K562 (cell line): ENCODE measurements around the gene PLA1A. TPM values are rescaled to one million over a fixed set of nuclear protein-coding genes. Genes with fewer than 3 reads are reported as not detected.

Source experiments
- ATAC-seq: fragments of 200-7000 bp; cut with Tn5 transposase; 3 replicates; pipeline ENCODE4 v1.9.1; 2020; ENCODE audit warnings: moderate library complexity
- BruUV-seq: library from RNA; stranded (reverse); fragments of 400-500 nt; replicated peaks from 2 replicates; lab custom pipeline; 2021; lab: Mats Ljungman, UMichigan
- CTCF ChIA-PET: fragments of 300-600 bp; formaldehyde crosslinking; extraction: SDS; loops from one replicate; lab custom pipeline; 2021; ENCODE audit warnings: low intra/inter-chr PET ratio; lab: Yijun Ruan, JAX
- POLR2A ChIA-PET: fragments of 300-600, 350-650 bp; sonication (Branson Sonifier 250); formaldehyde crosslinking; extraction: SDS; loops from one replicate; lab custom pipeline; 2021; ENCODE audit warnings: antibody characterized with exemption, inconsistent platforms; lab: Yijun Ruan, JAX
- DNase-seq, 4 experiments: peaks; one replicate each; pipeline versions ENCODE4 v3.0.0 to v3.0.0-alpha.2; 2011 to 2018; ENCODE audit warnings: low spot score in 3 of 4, mixed read lengths in 3 of 4; ENCODE audit errors: extremely low read depth in 1 of 4
- FAIRE-seq: peaks from 2 replicates; lab custom pipeline; 2011; peaks lifted over from hg19 to GRCh38; lab: Jason Lieb, UNC
- H2AFZ ChIP-seq: 2 replicates; pipeline ENCODE4 v1.6.0; 2011; ENCODE audit warnings: low read depth, low read length, control low read depth, inconsistent platforms
- H3K27ac ChIP-seq: fragments of 200-600 bp; 3 replicates; pipeline ENCODE4 v1.8.0; 2011; ENCODE audit warnings: low read depth, mild to moderate bottlenecking, control low read depth, inconsistent platforms, low read length, moderate library complexity, mixed read lengths; ENCODE audit errors: extremely low read depth
- H3K27me3 ChIP-seq, 2 experiments: fragments of 300-600 bp in 1 of 2; 2 replicates in 1 of 2; 3 replicates in 1 of 2; pipeline versions ENCODE4 v1.6.0 to v1.8.0; 2011; ENCODE audit warnings: inconsistent platforms in 2 of 2, low read length in 2 of 2, mild to moderate bottlenecking in 1 of 2, mixed read lengths in 1 of 2, moderate library complexity in 1 of 2; ENCODE audit not compliant: control insufficient read depth in 2 of 2, insufficient read depth in 2 of 2
- H3K36me3 ChIP-seq: fragments of 300-600 bp; 3 replicates; pipeline ENCODE4 v1.8.0; 2011; ENCODE audit warnings: mild to moderate bottlenecking, low read length, inconsistent platforms; ENCODE audit not compliant: control insufficient read depth, insufficient read depth
- H3K4me1 ChIP-seq, 2 experiments: fragments of 200-600 bp in 1 of 2; replicated peaks in 1 of 2; 2 replicates in 1 of 2; 3 replicates in 1 of 2; pipeline versions ENCODE4 v1.5.1 to v1.8.0; 2011; ENCODE audit warnings: inconsistent platforms in 2 of 2, low read length in 2 of 2, mild to moderate bottlenecking in 1 of 2, mixed read lengths in 1 of 2, moderate library complexity in 1 of 2; ENCODE audit not compliant: control insufficient read depth in 2 of 2, insufficient read depth in 2 of 2
- H3K4me2 ChIP-seq: 2 replicates; pipeline ENCODE4 v1.6.1; 2011; ENCODE audit warnings: low read length, control low read depth, inconsistent platforms, mixed read lengths; ENCODE audit not compliant: insufficient read depth
- H3K4me3 ChIP-seq: fragments of 200-600 bp; sonication (generic), shearing (Covaris generic); 2 replicates; pipeline ENCODE4 v1.5.1; 2016; ENCODE audit warnings: control low read depth, inconsistent platforms
- H3K79me2 ChIP-seq: fragments of 200-600 bp; 3 replicates; pipeline ENCODE4 v1.8.0; 2011; ENCODE audit warnings: low read length, inconsistent platforms; ENCODE audit not compliant: control insufficient read depth, insufficient read depth
- H3K9ac ChIP-seq, 2 experiments: 2 replicates each; pipeline versions ENCODE4 v1.6.0 to v1.6.1; 2011; ENCODE audit warnings: low read depth in 2 of 2, low read length in 2 of 2, control low read depth in 1 of 2, inconsistent platforms in 1 of 2, mild to moderate bottlenecking in 1 of 2, mixed read lengths in 1 of 2; ENCODE audit not compliant: insufficient read depth in 1 of 2
- H3K9me1 ChIP-seq: one replicate; pipeline ENCODE4 v1.6.0; 2011; ENCODE audit warnings: inconsistent platforms, mild to moderate bottlenecking, low read length, moderate library complexity; ENCODE audit not compliant: control insufficient read depth, insufficient read depth
- H3K9me3 ChIP-seq: replicated peaks from 2 replicates; pipeline ENCODE4 v1.5.1; 2011; ENCODE audit warnings: low read depth, low read length, inconsistent platforms; ENCODE audit not compliant: control insufficient read depth, insufficient read depth
- H4K20me1 ChIP-seq: replicated peaks from 2 replicates; pipeline ENCODE4 v1.6.1; 2011; ENCODE audit warnings: low read length, inconsistent platforms, mixed read lengths; ENCODE audit not compliant: control insufficient read depth, insufficient read depth
- CEBPB ChIP-seq: fragments of 450-650 bp; IDR thresholded peaks from 2 replicates; pipeline ENCODE4 v1.6.1; 2016; ENCODE audit warnings: missing genetic modification characterization, missing compliant biosample characterization
- CEBPG ChIP-seq, 3 experiments: fragments of 200-800 bp in 1 of 3; sonication (Bioruptor generic) in 1 of 3; sonication (generic) in 1 of 3; formaldehyde crosslinking in 1 of 3; IDR thresholded peaks in 2 of 3; conservative IDR thresholded peaks in 1 of 3; 2 replicates each; pipeline versions ENCODE4 v1.6.1 to v1.8.0; 2016 to 2022; ENCODE audit warnings: missing compliant biosample characterization in 2 of 3, missing genetic modification characterization in 2 of 3, mild to moderate bottlenecking in 1 of 3, missing genetic modification reagents in 1 of 3
- CTBP1 ChIP-seq: fragments of 450-650 bp; IDR thresholded peaks from 2 replicates; pipeline ENCODE4 v1.6.1; 2016; ENCODE audit warnings: borderline replicate concordance
- ESRRA ChIP-seq: fragments of 450-650 bp; IDR thresholded peaks from 2 replicates; pipeline ENCODE4 v1.6.1; 2014; ENCODE audit warnings: low read depth, mild to moderate bottlenecking, moderate library complexity, borderline replicate concordance
- SIX5 ChIP-seq, 2 experiments: IDR thresholded peaks; 2 replicates each; pipeline ENCODE4 v1.6.1; 2011; ENCODE audit warnings: low read length in 2 of 2, borderline replicate concordance in 1 of 2, low read depth in 1 of 2, mild to moderate bottlenecking in 1 of 2, moderate library complexity in 1 of 2; ENCODE audit not compliant: insufficient read depth in 1 of 2
- WGBS: fragments of 100-300 bp; shearing (Covaris generic); methylation state at CpG from one replicate; pipeline ENCODE4 v1.1.6; 2016; ENCODE audit warnings: low coverage, mixed read lengths; ENCODE audit not compliant: insufficient coverage; ENCODE audit errors: missing lambda C conversion rate; 5-methylcytosine and 5-hydroxymethylcytosine counted together
- in situ Hi-C: fragments of 300-500 bp; cut with MboI; formaldehyde crosslinking; loops from 4 replicates; pipeline ENCODE4 v1.15.0; 2018; ENCODE audit warnings: inconsistent platforms, mixed read lengths
- intact Hi-C: fragments of 100-400 bp; cut with micrococcal nuclease; formaldehyde crosslinking; loops from 2 replicates; pipeline ENCODE4 v1.14.2; 2022
- polyA plus RNA-seq, 8 experiments: library from polyadenylated mRNA; depleted of rRNA in 4 of 8; stranded (reverse) in 5 of 8; unstranded in 3 of 8; fragments of >200 nt; fragmentation: Nextera tagmentation in 2 of 8; fragmentation: Illumina TruSeq in 1 of 8; extraction: Ambion mirVana in 2 of 8; extraction: Trizol in 1 of 8; gene quantifications; 2 replicates each; pipeline versions ENCODE4 v1.2.1 to v1.2.3, GENCODE V29; 2011 to 2014; ENCODE audit warnings: inconsistent platforms in 1 of 8, missing spikeins in 1 of 8
- total RNA-seq, 7 experiments: library from RNA; depleted of rRNA in 6 of 7; stranded (reverse); fragments of >200 nt in 6 of 7; fragmentation: Illumina TruSeq in 2 of 7; extraction: Trizol in 2 of 7; gene quantifications; 2 replicates each; pipeline versions ENCODE4 v1.2.1 to v1.2.3, GENCODE V29; 2011 to 2021; ENCODE audit warnings: low replicate concordance in 1 of 7

Gene PLA1A
- total and polyA plus RNA-seq, 9 of the 15 experiments (the other 6 are each of a cell fraction or from before 2014, with no cell fraction given) = not detected

DNA sequence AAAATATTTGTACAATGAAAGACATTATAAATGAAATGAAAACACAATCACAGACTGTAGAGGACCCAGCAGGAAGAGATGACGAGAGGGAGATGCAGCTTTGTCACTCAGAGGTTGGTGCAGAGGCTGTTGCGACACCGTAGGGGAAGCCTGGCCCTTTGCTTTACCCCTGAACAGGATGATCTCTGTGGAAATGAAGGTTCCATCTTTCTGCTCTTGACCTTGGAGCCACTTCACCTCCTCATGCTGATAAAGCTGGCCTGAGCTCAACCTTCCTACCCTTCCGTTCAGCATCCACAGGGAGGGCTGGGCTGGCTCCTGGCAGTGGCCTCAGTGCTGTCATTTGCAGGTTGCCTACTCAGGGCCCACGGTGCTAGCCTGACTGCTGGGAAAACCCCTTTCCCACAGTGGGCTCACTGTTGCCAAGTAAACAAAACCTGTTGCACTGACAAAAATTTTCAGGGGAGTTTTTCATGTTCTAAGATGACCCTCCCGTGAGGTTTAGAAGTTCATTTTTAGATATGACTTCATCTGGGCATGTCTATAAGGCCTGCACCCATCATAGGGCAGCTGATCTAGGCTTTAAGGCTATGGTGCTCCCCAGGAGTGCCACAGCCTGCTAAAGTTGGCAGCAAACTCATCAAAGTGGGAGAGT is 35.3 kb upstream of the PLA1A start:
- FAIRE-seq = no peak
- Histone ChIP-seq H3K9ac (peak overlapping the region in 1 of 2 experiments; percentile 58; a peak in 1 of 4 replicates), H3K27ac (no peak overlapping the region), H4K20me1 (no peaks in the 10 kb centered on the region), H3K79me2 (peaks cover 8% of the 10 kb centered on the region; the same call in 1 of the 3 replicates), H3K9me3 (no peaks in the 10 kb centered on the region), H3K36me3 (no peaks in the 10 kb centered on the region), H3K27me3 (no peaks in the 10 kb centered on the region), H2AFZ (no peak overlapping the region), H3K4me3 (no peak overlapping the region), H3K9me1 (no peaks in the 10 kb centered on the region), H3K4me2 (no peak overlapping the region), H3K4me1 (peaks cover 0 to 11% of the 10 kb centered on the region in 2 experiments; a peak in 3 of 5 replicates)
- no peak for TF ChIP-seq CEBPG (CRISPR knock-in tag; IDR thresholded peaks at IDR 0.05)
- peak in 1 of 2 experiments; percentile 10; a peak in 1 of 4 replicates for TF ChIP-seq CEBPG (tag; conservative IDR thresholded peaks at IDR 0.05 in 1 of 2, IDR thresholded peaks at IDR 0.05 in 1 of 2)
- TF ChIP-seq ESRRA = peak; percentile 57; the same call in 1 of the 2 replicates
- peak; percentile 20; the same call in 1 of the 2 replicates for TF ChIP-seq CTBP1
- TF ChIP-seq SIX5 (IDR thresholded peaks at IDR 0.05; ENCODE audit: borderline replicate concordance in 1 of 2, insufficient read depth in 1 of 2, low read depth in 1 of 2, low read length in 2 of 2) = no peak
- TF ChIP-seq CEBPB (tag) = peak; percentile 84
- CTCF ChIA-PET = no interaction called here
- 51% methylated on average over 6 of the region's 6 CpGs for whole genome bisulfite sequencing
- BruUV-seq = no TSS peak
- intact Hi-C loops = no loop called here
- no peak for DNase-seq
- in situ Hi-C loops = no loop called here
- POLR2A ChIA-PET = no interaction called here
- ATAC-seq = no peak
